SU-DHL-6 (cell line): ENCODE data around the gene ZWILCH.

Source experiments
- H2AFZ ChIP-seq: fragments of 200-600 bp; sonication (generic); 2 replicates; pipeline ENCODE4 v1.6.1; 2014; ENCODE audit warnings: low read depth, mild to moderate bottlenecking, moderate library complexity, mixed read lengths, antibody characterized with exemption, low read length; ENCODE audit not compliant: severe bottlenecking
- H3F3A ChIP-seq: fragments of 200-600 bp; shearing (Covaris generic); 2 replicates; pipeline ENCODE4 v1.6.0; 2016; ENCODE audit warnings: antibody characterized with exemption, mild to moderate bottlenecking; ENCODE audit not compliant: insufficient read depth
- H3K27ac ChIP-seq: fragments of 200-600 bp; sonication (generic); 2 replicates; pipeline ENCODE4 v1.5.1; 2016; ENCODE audit warnings: low read depth, mild to moderate bottlenecking, low read length, moderate library complexity, mixed read lengths
- H3K27me3 ChIP-seq: fragments of 200-600 bp; sonication (generic), shearing (Covaris generic); 2 replicates; pipeline ENCODE4 v1.6.0; 2014; ENCODE audit warnings: mild to moderate bottlenecking, low read length
- H3K36me3 ChIP-seq: fragments of 200-600 bp; sonication (generic); 2 replicates; pipeline ENCODE4 v1.6.1; 2014; ENCODE audit warnings: mild to moderate bottlenecking, low read length, mixed read lengths
- H3K4me2 ChIP-seq: fragments of 300-600, 200-600 bp; shearing (Covaris generic), sonication (generic); 2 replicates; pipeline ENCODE4 v1.6.0; 2014; ENCODE audit warnings: low read length, low read depth, mild to moderate bottlenecking; ENCODE audit not compliant: poor library complexity, severe bottlenecking
- H3K4me3 ChIP-seq: fragments of 200-600 bp; sonication (generic); 2 replicates; pipeline ENCODE4 v1.5.1; 2014; ENCODE audit warnings: antibody characterized with exemption, low read length, mild to moderate bottlenecking, mixed read lengths; ENCODE audit not compliant: insufficient read depth, poor library complexity, severe bottlenecking
- H3K79me2 ChIP-seq: fragments of 200-600 bp; sonication (generic); 2 replicates; pipeline ENCODE4 v1.6.1; 2014; ENCODE audit warnings: mild to moderate bottlenecking, low read length, moderate library complexity; ENCODE audit not compliant: insufficient read depth
- H3K9ac ChIP-seq: fragments of 200-600 bp; sonication (generic); 2 replicates; pipeline ENCODE4 v1.7.0; 2014; ENCODE audit warnings: mild to moderate bottlenecking, low read length
- H3K9me2 ChIP-seq: fragments of 200-600 bp; sonication (generic); replicated peaks from 2 replicates; pipeline ENCODE4 v1.6.1; 2014; ENCODE audit warnings: low read length; ENCODE audit not compliant: insufficient read depth
- H3K9me3 ChIP-seq: fragments of 200-600 bp; sonication (generic); 2 replicates; pipeline ENCODE4 v1.6.1; 2014; ENCODE audit warnings: low read length, mixed read lengths; ENCODE audit not compliant: insufficient read depth
- H4K20me1 ChIP-seq: fragments of 200-600 bp; sonication (generic); 2 replicates; pipeline ENCODE4 v1.6.1; 2014; ENCODE audit warnings: low read depth, mild to moderate bottlenecking, antibody characterized with exemption, low read length, moderate library complexity, mixed read lengths
- CTCF ChIP-seq: fragments of 200-600 bp; sonication (generic); IDR thresholded peaks from one replicate; pipeline ENCODE4 v1.5.1; 2017; ENCODE audit warnings: antibody characterized with exemption, mild to moderate bottlenecking, low read length, moderate library complexity; ENCODE audit not compliant: insufficient read depth, poor library complexity, severe bottlenecking
- EZH2phosphoT487 ChIP-seq: fragments of 200-600 bp; sonication (generic), shearing (Covaris generic); conservative IDR thresholded peaks from 2 replicates; pipeline ENCODE4 v1.6.1; 2018; ENCODE audit warnings: mild to moderate bottlenecking, antibody characterized with exemption, low read length, moderate library complexity, mixed read lengths

Gene ZWILCH

GRCh38 chr15:66514586-66514985 lies 9.5 kb downstream of the ZWILCH start:
- no peak overlapping the region for H3K4me2 ChIP-seq
- peaks cover 14% of the 10 kb centered on the region for H3K36me3 ChIP-seq
- no peaks in the 10 kb centered on the region for H4K20me1 ChIP-seq
- H3K9ac ChIP-seq = no peak overlapping the region
- no peaks in the 10 kb centered on the region for H3K79me2 ChIP-seq
- H3K9me2 ChIP-seq = no peaks in the 10 kb centered on the region
- no peaks in the 10 kb centered on the region for H3K9me3 ChIP-seq
- no peaks in the 10 kb centered on the region for H3K27me3 ChIP-seq
- H3K4me3 ChIP-seq = no peak overlapping the region
- 0 out of 2 replicates have a peak, but pooled peaks cover 2% of the 10 kb centered on the region for H3F3A ChIP-seq
- H3K27ac ChIP-seq = no peak overlapping the region
- H2AFZ ChIP-seq = no peak overlapping the region
- TF ChIP-seq CTCF (no peak), EZH2phosphoT487 (no peak)

- Histone ChIP-seq H2AFZ (no peak overlapping the region), H3F3A (0 out of 2 replicates have a peak, but pooled peaks cover 2% of the 10 kb centered on the region), H3K27me3 (no peaks in the 10 kb centered on the region), H3K79me2 (no peaks in the 10 kb centered on the region), H3K4me2 (no peak overlapping the region), H3K9me2 (no peaks in the 10 kb centered on the region), H3K27ac (no peak overlapping the region), H4K20me1 (no peaks in the 10 kb centered on the region), H3K36me3 (peaks cover 14% of the 10 kb centered on the region), H3K4me3 (no peak overlapping the region), H3K9me3 (no peaks in the 10 kb centered on the region), H3K9ac (no peak overlapping the region)
- TF ChIP-seq EZH2phosphoT487 = no peak
- no peak for TF ChIP-seq CTCF
Observed at GRCh38 chr15:66515901-66516322, 10.8 kb downstream of the ZWILCH start.

- Histone ChIP-seq H3K79me2 (no peaks in the 10 kb centered on the region; the same call in 1 of the 2 replicates), H3F3A (no peaks in the 10 kb centered on the region), H3K9me3 (no peaks in the 10 kb centered on the region), H3K36me3 (peaks cover 27% of the 10 kb centered on the region; the same call in 1 of the 2 replicates), H3K4me3 (no peak overlapping the region), H3K27ac (no peak overlapping the region), H3K9ac (no peak overlapping the region), H3K9me2 (no peaks in the 10 kb centered on the region), H3K27me3 (no peaks in the 10 kb centered on the region), H3K4me2 (no peak overlapping the region), H4K20me1 (no peaks in the 10 kb centered on the region; the same call in 1 of the 2 replicates), H2AFZ (no peak overlapping the region)
- TF ChIP-seq EZH2phosphoT487 (no peak), CTCF (no peak)
Observed at GRCh38 chr15:66523926-66524325, 18.8 kb downstream of the ZWILCH start.
